ENCODE results near the gene AGAP1. TPM values are rescaled to one million over a fixed set of nuclear protein-coding genes. Genes with fewer than 3 reads are reported as not detected.

The AGAP1 gene
- total RNA-seq, 2 experiments from 2014 or later: not detected

- CTCF ChIA-PET (ENCODE audit: unreplicated experiment): no interaction called here
- no TSS peak for BruUV-seq (replicated peaks)
These were observed 362.5 kb downstream of the AGAP1 start for GRCh38 chr2:235856151-235856854.

GRCh38 chr2:235857598-235857997 is 363.8 kb downstream of the AGAP1 start:
- no peaks in the 10 kb centered on the region for H3K36me3 ChIP-seq (ENCODE audit: insufficient read depth, low read length)
- H4K20me1 ChIP-seq (ENCODE audit: insufficient read depth, low read length): no peaks in the 10 kb centered on the region; the same call in 1 of the 2 replicates
- no peak overlapping the region for H3K4me2 ChIP-seq (ENCODE audit: low read length)
- no peaks in the 10 kb centered on the region for H3K9me2 ChIP-seq (ENCODE audit: insufficient read depth, low read length)
- intact Hi-C loops (cut with micrococcal nuclease; ENCODE audit: unreplicated experiment): no loop called here
- TF ChIP-seq EZH2phosphoT487 (IDR thresholded peaks at IDR 0.05; ENCODE audit: borderline replicate concordance, low read depth, low read length) (no peak), CTCF (conservative IDR thresholded peaks at IDR 0.05; ENCODE audit: low read length) (no peak)
- no peak overlapping the region for H2AFZ ChIP-seq (ENCODE audit: low read length)
- H3K4me1 ChIP-seq (ENCODE audit: insufficient read depth, low read length, poor library complexity, severe bottlenecking): no peaks in the 10 kb centered on the region
- H3K4me3 ChIP-seq (ENCODE audit: low read depth, low read length, poor library complexity, severe bottlenecking): no peak overlapping the region
- ChIA-PET POLR2A (no interaction called here), CTCF (ENCODE audit: unreplicated experiment) (no interaction called here)
- no peaks in the 10 kb centered on the region for H3K9me3 ChIP-seq (ENCODE audit: low read length)
- no peak overlapping the region for H3K27ac ChIP-seq (ENCODE audit: low read depth, low read length, poor library complexity, severe bottlenecking)
- DNase-seq (ENCODE audit: low spot score): no peak
- H3K79me2 ChIP-seq (ENCODE audit: insufficient read depth, low read depth, low read length): no peaks in the 10 kb centered on the region
- no TSS peak for BruUV-seq (replicated peaks)

More at GRCh38 chr2:235856151-235856854, 362.5 kb downstream of the AGAP1 start:
- no peak for DNase-seq (ENCODE audit: low spot score)
- H3K4me3 ChIP-seq (ENCODE audit: low read depth, low read length, poor library complexity, severe bottlenecking): no peak overlapping the region
- intact Hi-C loops (cut with micrococcal nuclease; ENCODE audit: unreplicated experiment): no loop called here
- H3K27ac ChIP-seq (ENCODE audit: low read depth, low read length, poor library complexity, severe bottlenecking): no peak overlapping the region
- no peak for TF ChIP-seq CTCF (conservative IDR thresholded peaks at IDR 0.05; ENCODE audit: low read length)
- TF ChIP-seq EZH2phosphoT487 (IDR thresholded peaks at IDR 0.05; ENCODE audit: borderline replicate concordance, low read depth, low read length): no peak
- no peaks in the 10 kb centered on the region for H3K9me3 ChIP-seq (ENCODE audit: low read length)
- no peaks in the 10 kb centered on the region for H3K36me3 ChIP-seq (ENCODE audit: insufficient read depth, low read length)
- H3K79me2 ChIP-seq (ENCODE audit: insufficient read depth, low read depth, low read length): no peaks in the 10 kb centered on the region
- H3K4me2 ChIP-seq (ENCODE audit: low read length): no peak overlapping the region
- POLR2A ChIA-PET: no interaction called here
- H2AFZ ChIP-seq (ENCODE audit: low read length): no peak overlapping the region
- H4K20me1 ChIP-seq (ENCODE audit: insufficient read depth, low read length): no peaks in the 10 kb centered on the region; the same call in 1 of the 2 replicates
- no peaks in the 10 kb centered on the region for H3K4me1 ChIP-seq (ENCODE audit: insufficient read depth, low read length, poor library complexity, severe bottlenecking)
- H3K9me2 ChIP-seq (ENCODE audit: insufficient read depth, low read length): no peaks in the 10 kb centered on the region

GRCh38 chr2:235858881-235859280 is 365.0 kb downstream of the AGAP1 start:
- Histone ChIP-seq H3K4me2 (ENCODE audit: low read length) (no peak overlapping the region), H3K36me3 (ENCODE audit: insufficient read depth, low read length) (no peaks in the 10 kb centered on the region), H3K9me3 (ENCODE audit: low read length) (no peaks in the 10 kb centered on the region), H3K79me2 (ENCODE audit: insufficient read depth, low read depth, low read length) (no peaks in the 10 kb centered on the region), H2AFZ (ENCODE audit: low read length) (no peak overlapping the region), H3K4me3 (ENCODE audit: low read depth, low read length, poor library complexity, severe bottlenecking) (no peak overlapping the region), H3K27ac (ENCODE audit: low read depth, low read length, poor library complexity, severe bottlenecking) (no peak overlapping the region), H3K9me2 (ENCODE audit: insufficient read depth, low read length) (no peaks in the 10 kb centered on the region), H4K20me1 (ENCODE audit: insufficient read depth, low read length) (no peaks in the 10 kb centered on the region; the same call in 1 of the 2 replicates), H3K4me1 (ENCODE audit: insufficient read depth, low read length, poor library complexity, severe bottlenecking) (no peaks in the 10 kb centered on the region)
- no TSS peak for BruUV-seq (replicated peaks)
- ChIA-PET POLR2A (no interaction called here), CTCF (ENCODE audit: unreplicated experiment) (no interaction called here)
- DNase-seq (ENCODE audit: low spot score): no peak
- TF ChIP-seq EZH2phosphoT487 (IDR thresholded peaks at IDR 0.05; ENCODE audit: borderline replicate concordance, low read depth, low read length) (no peak), CTCF (conservative IDR thresholded peaks at IDR 0.05; ENCODE audit: low read length) (no peak)
- intact Hi-C loops (cut with micrococcal nuclease; ENCODE audit: unreplicated experiment): no loop called here

Data from OCI-LY7 (cell line).